ENCODE data around the gene MAPK9. TPM values are rescaled to one million over a fixed set of nuclear protein-coding genes. Genes with fewer than 3 reads are reported as not detected.

Gene MAPK9
- total RNA-seq, 1 donor from 2014 or later = 23.2 TPM

DNA sequence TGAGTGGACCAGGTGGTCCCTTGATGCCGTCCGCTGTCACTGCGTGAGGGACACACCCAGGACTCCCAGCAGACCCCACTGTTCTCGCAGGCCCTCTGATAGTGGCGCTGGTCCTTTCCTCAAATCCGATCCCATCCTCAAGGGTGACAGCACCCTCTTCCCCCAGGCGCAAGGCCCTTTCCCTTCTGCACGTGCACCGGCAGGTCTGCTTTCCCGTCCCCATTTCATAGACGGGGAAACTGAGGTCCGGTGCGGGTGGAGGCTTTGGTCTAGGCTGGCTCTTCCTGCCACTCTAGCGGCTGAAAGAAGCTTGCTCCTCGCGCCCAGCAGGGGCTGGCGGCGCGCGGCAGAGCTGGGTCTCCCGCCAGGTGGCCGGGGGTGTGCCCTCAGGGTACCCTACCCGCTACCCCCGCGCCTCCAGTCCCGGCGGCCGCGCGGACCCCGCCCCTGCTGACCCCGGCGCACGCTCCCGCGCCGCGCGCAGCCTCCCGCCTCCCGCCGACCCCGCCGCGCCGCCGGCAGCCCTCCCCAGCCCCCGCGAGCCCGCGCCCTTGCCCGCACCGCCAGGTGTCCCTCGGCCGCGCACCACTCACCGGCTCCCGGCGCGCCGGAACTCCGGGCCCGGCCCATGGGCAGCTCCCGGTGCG, 83.3 kb downstream of the MAPK9 start:
- FAIRE-seq (no peak), DNase-seq (ENCODE audit: low read depth) (no peak)
- peaks cover 9% of the 10 kb centered on the region for H3K27me3 ChIP-seq (ENCODE audit: control insufficient read depth, insufficient read depth, low read length)
- TF ChIP-seq CTCF (IDR thresholded peaks at IDR 0.05; ENCODE audit: insufficient read depth, low read length, severe bottlenecking) = peak; percentile 17
- H3K4me3 ChIP-seq (ENCODE audit: low read depth, low read length) = peak overlapping the region; percentile 26
- no peaks in the 10 kb centered on the region for H3K36me3 ChIP-seq (ENCODE audit: control insufficient read depth, insufficient read depth, low read length)

GRCh38 chr5:180208038-180208434, 83.8 kb downstream of the MAPK9 start:
- FAIRE-seq (no peak), DNase-seq (ENCODE audit: low read depth) (no peak)
- peaks cover 9% of the 10 kb centered on the region for H3K27me3 ChIP-seq (ENCODE audit: control insufficient read depth, insufficient read depth, low read length)
- no peaks in the 10 kb centered on the region for H3K36me3 ChIP-seq (ENCODE audit: control insufficient read depth, insufficient read depth, low read length)
- H3K4me3 ChIP-seq (ENCODE audit: low read depth, low read length) = no peak overlapping the region
- no peak for TF ChIP-seq CTCF (IDR thresholded peaks at IDR 0.05; ENCODE audit: insufficient read depth, low read length, severe bottlenecking)

DNA sequence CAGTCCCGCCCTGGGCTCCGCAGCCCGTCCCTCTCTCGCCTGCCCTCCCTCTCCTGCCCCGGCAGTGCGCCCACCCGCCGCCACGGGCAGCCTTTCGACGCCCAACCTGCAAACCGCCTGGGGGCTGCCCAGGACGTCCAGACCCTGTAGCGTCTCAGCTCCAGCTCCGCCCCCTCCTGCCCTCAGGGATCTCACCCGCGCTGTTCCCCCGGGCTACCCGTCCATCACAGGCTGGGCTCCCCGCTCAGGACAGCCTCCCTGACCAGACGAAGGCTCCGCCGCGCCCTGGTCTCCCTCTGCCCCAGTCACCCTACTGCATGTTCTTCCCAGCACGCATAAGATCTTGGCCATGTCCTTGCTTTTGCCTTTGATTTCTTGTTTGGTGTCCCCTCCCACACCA, 84.3 kb downstream of the MAPK9 start:
- DNase-seq (ENCODE audit: low read depth) (no peak), FAIRE-seq (no peak)
- no peak overlapping the region for H3K4me3 ChIP-seq (ENCODE audit: low read depth, low read length)
- TF ChIP-seq CTCF (IDR thresholded peaks at IDR 0.05; ENCODE audit: insufficient read depth, low read length, severe bottlenecking) = no peak
- peaks cover 9% of the 10 kb centered on the region for H3K27me3 ChIP-seq (ENCODE audit: control insufficient read depth, insufficient read depth, low read length)
- no peaks in the 10 kb centered on the region for H3K36me3 ChIP-seq (ENCODE audit: control insufficient read depth, insufficient read depth, low read length)

DNA sequence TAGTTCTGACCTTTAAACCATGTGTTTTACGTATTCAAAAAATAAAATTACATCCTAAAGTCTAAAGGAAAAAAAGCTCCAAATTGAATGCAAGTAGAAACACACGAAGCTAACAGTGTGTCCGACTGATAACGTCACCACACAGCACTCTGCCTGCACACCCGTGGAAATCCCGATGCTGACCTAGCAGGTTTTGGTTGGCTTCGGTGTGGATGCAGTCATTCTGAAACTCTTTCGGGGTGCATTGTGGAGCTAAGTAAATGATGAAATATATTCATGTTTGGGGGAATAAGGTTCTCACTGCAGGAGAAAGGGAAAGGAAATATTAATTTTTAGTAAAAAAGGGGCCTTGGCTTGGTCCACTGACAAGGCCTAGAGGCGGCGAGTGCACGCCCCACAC, 84.9 kb downstream of the MAPK9 start:
- no peak for TF ChIP-seq CTCF (IDR thresholded peaks at IDR 0.05; ENCODE audit: insufficient read depth, low read length, severe bottlenecking)
- FAIRE-seq = no peak

DNA sequence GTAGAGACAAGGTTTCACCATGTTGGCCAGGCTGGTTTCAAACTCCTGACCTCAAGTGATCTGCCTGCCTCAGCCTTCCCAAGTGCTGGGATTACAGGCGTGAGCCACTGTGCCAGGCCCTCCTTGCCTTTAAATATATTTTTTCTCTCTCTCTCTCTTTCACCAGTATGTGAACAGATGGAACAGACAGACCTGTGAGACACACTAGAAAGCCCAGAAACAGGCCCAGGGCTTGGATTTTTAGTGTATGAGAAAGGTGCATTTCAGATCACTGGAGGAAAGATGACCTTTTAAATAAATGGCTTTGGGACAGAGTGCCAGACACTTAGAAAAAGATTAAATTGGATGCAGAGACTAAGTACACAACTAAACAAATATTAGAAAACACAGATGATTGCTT, 86.0 kb downstream of the MAPK9 start:
- no peak for TF ChIP-seq CTCF (IDR thresholded peaks at IDR 0.05; ENCODE audit: insufficient read depth, low read length, severe bottlenecking)
- FAIRE-seq (no peak), DNase-seq (ENCODE audit: low read depth) (no peak)
- H3K27me3 ChIP-seq (ENCODE audit: control insufficient read depth, insufficient read depth, low read length) = peaks cover 9% of the 10 kb centered on the region
- H3K4me3 ChIP-seq (ENCODE audit: low read depth, low read length) = no peak overlapping the region
- no peaks in the 10 kb centered on the region for H3K36me3 ChIP-seq (ENCODE audit: control insufficient read depth, insufficient read depth, low read length)

More for the DNA sequence above, 84.9 kb downstream of the MAPK9 start:
- Histone ChIP-seq H3K36me3 (ENCODE audit: control insufficient read depth, insufficient read depth, low read length) (no peaks in the 10 kb centered on the region), H3K4me3 (ENCODE audit: low read depth, low read length) (no peak overlapping the region), H3K27me3 (ENCODE audit: control insufficient read depth, insufficient read depth, low read length) (peaks cover 9% of the 10 kb centered on the region)
- no peak for DNase-seq (ENCODE audit: low read depth)

GRCh38 chr5:180204276-180204819, 87.5 kb downstream of the MAPK9 start:
- DNase-seq (ENCODE audit: low read depth) (peak; percentile 22), FAIRE-seq (no peak)
- H3K27me3 ChIP-seq (ENCODE audit: control insufficient read depth, insufficient read depth, low read length) = peaks cover 9% of the 10 kb centered on the region
- no peak overlapping the region for H3K4me3 ChIP-seq (ENCODE audit: low read depth, low read length)
- H3K36me3 ChIP-seq (ENCODE audit: control insufficient read depth, insufficient read depth, low read length) = no peaks in the 10 kb centered on the region
- TF ChIP-seq CTCF (IDR thresholded peaks at IDR 0.05; ENCODE audit: insufficient read depth, low read length, severe bottlenecking) = no peak
